H54 (cell line): ENCODE measurements around the gene OR10A5.

Experiments
- DNase-seq: peaks from one replicate; pipeline ENCODE4 v3.0.0; 2011; ENCODE audit warnings: low spot score, mixed read lengths; ENCODE audit not compliant: insufficient read length
- FAIRE-seq: peaks from 3 replicates; lab custom pipeline; 2011; peaks lifted over from hg19 to GRCh38; lab: Jason Lieb, UNC
- POLR2A ChIP-seq: IDR thresholded peaks from 2 replicates; pipeline ENCODE4 v1.6.1; 2011; ENCODE audit warnings: low read depth, mild to moderate bottlenecking, low read length

The OR10A5 gene

DNA sequence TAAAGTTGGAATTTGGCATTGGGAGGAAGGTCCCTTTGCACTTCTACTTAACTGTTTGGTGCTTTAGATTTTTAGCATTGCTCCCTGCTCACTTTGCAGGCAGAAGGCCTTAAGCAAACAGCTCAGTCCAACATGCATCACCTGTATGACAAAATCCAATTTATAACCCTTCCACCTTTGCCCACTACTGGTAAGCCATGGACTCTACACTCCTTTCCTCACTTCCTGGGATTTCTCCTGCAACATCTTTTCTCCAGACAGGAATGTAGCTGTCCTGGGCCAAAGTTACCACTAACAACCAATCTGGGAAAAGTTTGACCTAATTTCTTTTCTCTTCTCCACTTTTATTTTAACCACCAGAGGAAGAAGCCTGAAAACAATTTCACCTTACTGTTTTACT lies 48.6 kb downstream of the OR10A5 start:
- no peak for FAIRE-seq
- DNase-seq = no peak

DNA sequence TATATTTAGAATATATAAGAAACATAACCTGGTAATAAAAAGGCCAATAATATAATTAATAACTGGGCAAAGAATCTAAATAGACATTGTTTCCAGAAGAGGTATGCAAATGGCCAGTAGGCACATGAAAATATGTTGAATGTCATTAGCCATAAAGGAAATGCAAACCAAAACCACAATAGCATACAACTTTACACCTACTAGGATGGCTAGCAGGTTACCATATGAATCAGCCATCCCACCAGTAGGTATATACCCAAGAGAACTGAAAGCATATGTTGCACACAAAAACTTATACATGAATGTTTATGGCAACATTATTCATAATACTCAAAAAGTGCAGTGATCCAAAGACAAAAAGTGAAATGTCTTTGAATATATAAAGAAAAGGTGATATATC lies 49.5 kb downstream of the OR10A5 start:
- no peak for FAIRE-seq
- TF ChIP-seq POLR2A = no peak
- no peak for DNase-seq

More for the DNA sequence above, 48.6 kb downstream of the OR10A5 start:
- TF ChIP-seq POLR2A = no peak
